Activated T-cell treated with anti-CD3 and anti-CD28 coated beads for 48 hours (primary cell): ENCODE results near the gene ETFB.

Source experiments
- DNase-seq: peaks from one replicate; pipeline ENCODE4 v3.0.0-alpha.2; 2020; ENCODE audit warnings: low read depth

Gene ETFB

DNA sequence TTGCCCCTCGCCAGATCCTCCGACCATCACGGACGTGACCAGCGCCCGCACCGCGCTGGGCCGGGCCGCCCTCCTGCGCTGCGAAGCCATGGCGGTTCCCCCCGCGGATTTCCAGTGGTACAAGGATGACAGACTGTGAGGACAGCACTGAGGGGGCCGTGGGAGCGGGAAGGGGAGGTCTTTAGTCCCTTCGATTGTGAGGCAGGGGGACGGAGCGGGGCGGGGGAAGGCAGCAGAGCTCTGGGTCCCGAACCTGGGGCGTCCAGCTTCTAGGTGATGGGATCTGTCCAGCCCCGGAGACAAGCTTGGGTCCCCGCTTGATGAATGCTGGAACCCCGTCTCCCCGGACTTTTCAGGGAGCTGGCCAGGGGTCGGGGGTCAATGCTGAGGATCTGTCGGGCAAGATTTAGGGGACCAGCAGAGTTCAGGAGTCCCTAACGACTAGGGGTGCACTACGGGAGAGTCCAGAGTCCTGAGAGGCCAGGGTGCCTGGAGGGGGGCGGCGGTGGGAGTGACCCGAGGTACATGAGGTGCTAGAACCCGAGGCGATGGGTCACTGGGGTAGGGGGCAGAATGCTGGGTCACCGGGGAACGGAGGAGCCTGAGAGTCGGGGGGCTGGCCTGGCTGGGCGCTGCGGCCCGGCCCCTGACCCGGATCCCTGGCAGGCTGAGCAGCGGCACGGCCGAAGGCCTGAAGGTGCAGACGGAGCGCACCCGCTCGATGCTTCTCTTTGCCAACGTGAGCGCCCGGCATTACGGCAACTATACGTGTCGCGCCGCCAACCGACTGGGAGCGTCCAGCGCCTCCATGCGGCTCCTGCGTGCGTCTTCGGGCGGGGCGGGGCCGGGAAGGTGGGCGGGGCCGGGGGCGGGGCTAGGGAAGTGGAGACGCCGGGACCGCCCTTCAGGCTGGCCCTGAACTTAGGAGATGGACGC is 38.9 kb downstream of the ETFB start:
- peak; percentile 67 for DNase-seq

DNA sequence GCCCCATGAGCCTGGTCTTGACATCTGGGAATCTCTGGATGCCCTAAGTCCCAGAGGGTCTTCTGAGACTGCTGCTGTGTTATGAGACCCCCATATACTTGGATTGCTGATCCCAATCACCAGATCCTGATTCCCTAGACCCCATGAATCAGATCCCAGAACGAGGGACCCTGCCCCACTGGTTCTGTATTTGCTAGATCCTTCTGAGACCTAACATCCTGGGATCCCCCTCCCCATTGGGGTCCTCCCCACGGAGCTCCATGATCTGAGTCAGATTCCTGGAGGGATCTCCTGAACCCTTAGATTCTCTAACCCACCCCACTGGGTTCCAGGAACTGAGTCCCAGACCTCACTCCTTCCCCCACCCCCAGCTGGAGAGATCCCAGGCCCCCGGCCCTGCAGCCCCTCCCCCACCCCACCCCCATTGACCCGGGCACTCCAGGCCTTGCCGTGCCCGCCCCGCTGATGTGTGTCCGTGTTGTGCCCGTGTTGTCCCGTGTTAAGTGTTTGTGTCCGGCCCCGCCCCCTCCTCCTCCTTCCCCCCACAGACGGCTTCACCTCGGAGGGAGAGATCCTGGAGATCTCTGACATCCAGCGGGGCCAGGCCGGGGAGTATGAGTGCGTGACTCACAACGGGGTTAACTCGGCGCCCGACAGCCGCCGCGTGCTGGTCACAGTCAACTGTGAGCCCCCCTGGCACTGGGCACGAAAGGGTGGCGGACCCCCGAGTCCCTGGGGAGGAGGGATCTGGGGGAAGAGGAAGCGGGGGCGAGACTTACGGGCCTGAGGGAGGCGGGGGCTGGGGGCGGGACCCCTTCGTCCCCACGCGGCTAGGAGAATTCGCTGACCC is 39.7 kb downstream of the ETFB start:
- DNase-seq = no peak

- DNase-seq = no peak
Measured at GRCh38 chr19:51325161-51325976, 40.8 kb downstream of the ETFB start.

DNA sequence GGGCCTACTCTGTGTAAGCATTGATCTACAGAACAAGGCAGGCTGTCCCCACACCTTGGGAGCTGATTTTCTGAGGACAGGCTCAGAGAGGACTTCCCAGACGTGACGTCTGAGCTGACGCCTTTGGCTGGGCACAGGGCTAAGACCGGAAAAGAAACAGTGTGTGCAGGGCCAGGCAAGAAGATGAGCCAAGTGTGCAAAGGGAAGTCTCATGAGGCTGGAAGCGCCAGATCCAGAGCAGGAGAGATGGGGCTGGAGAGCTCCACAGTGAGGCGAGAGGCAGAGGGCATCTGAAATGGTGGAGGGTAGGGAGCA is 42.1 kb downstream of the ETFB start:
- DNase-seq = no peak

DNA sequence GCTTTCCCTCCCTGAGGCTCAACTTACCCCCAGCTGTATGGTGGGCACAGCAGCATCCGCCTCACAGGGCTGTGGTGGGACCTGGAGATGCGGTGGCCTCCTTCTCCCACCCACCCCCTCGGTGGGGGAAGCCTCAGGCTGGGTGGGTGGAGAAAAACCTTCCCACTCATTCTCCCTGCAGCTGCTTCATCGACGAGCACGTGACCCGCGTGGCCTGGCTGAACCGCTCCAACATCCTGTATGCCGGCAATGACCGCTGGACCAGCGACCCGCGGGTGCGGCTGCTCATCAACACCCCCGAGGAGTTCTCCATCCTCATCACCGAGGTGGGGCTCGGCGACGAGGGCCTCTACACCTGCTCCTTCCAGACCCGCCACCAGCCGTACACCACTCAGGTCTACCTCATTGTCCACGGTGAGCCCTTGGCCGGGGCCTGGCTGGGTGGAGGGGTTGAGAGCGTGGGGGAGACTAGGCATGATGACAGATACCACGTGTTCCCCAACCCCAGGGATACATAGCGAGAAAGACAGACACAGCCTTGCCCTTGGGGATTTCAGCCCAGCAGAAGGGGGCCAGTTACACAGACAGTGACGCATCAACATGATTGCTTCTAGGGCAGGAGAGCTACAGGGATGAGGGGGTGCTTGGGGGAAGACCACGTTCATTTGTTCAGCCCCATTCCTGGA is 42.6 kb downstream of the ETFB start:
- no peak for DNase-seq

DNA sequence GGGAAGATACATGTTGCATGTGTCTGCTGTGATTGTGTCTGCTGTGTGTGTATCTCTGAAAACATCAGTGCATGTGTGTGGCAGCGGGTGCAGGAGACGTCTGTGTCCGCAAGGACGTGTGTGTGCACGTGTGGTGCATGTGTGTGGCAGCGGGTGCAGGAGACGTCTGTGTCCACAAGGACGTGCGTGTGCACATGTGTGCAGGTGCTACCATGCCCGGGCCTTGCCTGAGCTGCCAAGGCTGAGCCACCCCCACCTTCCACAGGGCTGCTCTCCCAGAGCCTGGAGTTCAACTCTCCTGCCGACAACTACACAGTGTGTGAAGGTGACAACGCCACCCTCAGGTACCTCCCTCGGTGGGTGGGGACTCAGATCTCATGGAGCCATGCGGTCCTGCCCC is 44.4 kb downstream of the ETFB start:
- DNase-seq = no peak

- DNase-seq = no peak
Measured at GRCh38 chr19:51320280-51320657, 45.9 kb downstream of the ETFB start.

DNA sequence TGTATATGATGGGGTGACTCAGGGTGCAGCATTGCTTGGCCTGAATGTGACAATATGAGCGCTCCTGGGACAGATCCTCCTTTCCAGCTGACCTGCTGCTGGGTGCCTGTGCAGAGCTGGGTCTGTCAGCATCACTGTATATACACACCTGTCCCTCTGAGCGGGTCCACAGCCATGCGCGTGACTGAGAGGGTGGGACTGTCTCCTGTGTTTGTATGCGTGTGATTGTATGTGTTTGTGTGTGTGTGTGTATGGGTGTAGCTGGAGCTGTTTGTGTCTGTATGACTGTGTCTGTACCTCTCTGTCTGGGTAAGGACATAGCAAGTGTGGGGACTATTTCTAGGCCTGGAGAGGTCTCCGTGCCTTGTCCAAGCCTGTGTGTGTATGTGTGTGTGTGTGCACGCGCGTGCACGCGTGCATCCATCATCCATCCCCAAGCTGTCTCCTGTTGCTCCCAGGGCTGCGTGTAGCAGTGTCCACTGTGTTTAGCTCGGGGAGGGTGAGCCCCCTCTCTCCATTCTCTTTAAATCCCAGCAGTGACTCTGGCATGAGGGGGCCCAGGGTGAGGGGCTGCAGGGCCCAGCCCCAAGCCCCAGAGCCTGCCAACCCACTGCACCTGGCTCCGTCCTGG is 46.4 kb downstream of the ETFB start:
- no peak for DNase-seq

DNA sequence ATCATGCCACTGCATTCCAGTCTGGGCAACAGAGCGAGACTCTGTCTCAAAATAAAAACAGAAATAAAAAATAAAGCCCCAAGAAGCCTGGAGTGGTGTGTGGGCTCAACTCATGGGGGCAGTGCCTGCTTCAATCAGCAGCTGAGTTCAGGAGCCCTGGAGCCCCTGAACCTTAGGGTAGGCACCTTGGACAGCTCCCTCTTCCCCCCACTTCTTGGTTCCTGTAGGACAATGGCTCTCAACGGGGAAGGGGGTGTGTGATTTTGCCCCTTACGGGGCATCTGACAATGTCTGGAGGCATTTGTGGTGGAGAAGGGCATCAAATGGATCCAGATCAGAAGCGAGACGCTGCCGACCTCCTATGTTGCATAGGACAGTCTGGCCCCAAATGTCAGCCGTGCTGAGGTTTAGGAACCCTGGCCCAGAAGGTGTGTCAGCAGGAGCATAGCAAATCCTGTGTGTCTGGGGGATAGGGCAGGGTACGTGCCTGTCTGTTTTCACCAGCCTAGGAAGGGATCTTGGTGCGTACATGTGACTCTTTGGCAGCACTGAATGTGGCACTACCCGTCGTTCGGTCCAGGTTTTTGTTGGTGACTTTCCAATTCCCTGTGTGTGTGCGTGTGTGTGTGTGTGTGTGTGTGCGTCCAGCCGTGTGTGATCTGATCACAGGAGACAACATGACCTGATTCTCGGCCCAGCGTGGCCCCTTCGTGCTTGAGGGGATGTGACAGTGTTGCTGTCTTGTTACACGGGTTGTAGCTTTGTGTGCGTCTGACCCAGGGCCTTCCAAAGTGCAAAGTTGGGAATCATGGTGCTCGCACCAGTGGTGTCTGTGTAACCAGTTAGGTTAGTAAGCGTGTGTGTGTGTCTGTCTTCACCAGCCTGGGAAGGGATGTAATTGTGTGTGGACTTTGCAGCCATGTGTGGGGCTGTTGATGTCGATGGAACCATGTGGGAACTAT is 47.2 kb downstream of the ETFB start:
- no peak for DNase-seq

DNA sequence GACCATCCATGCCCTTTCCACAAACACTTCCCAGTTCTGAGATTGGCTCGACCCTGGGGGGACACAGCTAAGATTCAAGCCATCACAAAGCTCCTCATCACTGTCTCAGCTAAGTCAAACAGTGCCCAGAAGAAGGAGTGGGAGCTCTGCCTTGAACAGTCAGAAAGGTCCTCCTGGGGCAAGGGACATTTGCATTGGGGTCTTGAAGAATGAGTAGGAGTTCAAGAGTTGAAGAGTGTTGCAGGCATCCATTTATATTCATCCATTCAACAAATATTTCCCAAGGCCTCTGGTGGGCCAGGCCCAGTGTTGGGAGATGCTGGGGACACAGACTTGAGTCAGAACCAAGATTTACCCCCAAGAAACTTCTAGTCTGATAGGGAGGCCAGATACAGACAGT is 48.2 kb downstream of the ETFB start:
- no peak for DNase-seq

GRCh38 chr19:51317376-51317775 is 48.8 kb downstream of the ETFB start:
- no peak for DNase-seq

GRCh38 chr19:51316688-51317087 is 49.5 kb downstream of the ETFB start:
- no peak for DNase-seq

- no peak for DNase-seq
Measured at GRCh38 chr19:51311351-51312257, 54.6 kb downstream of the ETFB start, which contains the start of gene IGLON5. IGLON5 (plus strand) TSS chr19:51311644; CDS start chr19:51311848, 204 bp downstream.

DNA sequence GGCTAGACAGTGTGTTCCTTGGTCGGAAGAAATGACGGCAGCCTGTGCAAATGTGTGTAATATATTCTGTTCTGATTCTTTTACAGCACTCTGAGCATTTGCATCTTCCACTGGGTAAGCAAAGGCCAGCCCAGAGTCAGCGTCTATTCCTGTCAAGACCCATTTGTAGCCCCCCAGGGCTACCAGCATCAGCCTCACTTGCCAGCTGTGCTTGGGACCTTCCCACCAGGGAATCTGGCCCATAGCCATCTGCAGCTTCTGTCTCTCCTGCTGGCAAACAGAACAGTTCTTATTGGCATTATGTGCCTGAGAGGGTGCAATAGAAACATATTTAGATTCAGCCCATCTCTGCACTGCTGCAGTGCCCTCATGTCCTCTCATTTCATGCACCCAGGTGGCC is 60.7 kb downstream of the ETFB start:
- no peak for DNase-seq

GRCh38 chr19:51301266-51301665 is 64.9 kb downstream of the ETFB start:
- DNase-seq = no peak

GRCh38 chr19:51297406-51297805 is 68.8 kb downstream of the ETFB start:
- DNase-seq = no peak

DNA sequence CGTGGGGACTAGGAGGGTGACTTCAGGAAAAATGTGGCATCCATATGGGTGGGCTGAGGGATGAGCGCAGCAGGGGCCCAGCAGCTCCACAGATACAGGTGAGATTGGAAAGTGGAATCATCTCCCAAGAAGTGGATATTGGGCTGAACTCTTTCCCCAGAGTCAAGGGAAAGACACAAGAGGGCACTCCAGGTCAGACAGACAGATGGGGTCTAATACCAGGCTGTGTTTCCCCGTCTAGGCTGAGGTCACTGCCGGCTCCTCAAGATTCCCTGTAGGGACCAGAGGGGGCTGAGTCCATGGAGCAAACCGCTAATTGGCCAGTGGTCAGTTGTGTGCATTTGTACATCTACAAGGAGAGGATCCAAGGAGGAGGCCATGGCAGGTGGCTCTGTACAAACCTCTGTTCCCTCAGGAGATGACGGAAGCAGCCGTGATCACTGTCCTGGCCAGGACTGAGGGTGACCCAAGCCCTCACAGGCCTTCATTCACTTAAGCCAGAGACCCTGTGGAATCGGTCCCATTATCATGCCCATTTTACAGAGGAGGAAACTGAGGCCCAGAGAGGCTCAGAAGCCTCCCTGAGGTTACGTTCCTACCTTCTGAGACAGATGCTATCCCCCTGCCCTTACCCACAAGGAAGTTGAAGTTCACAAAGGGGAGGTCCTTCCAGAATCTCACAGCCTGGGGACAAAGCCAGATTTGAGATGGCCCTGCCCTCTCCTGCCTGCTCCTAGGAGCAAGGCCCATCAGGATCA is 69.7 kb downstream of the ETFB start:
- no peak for DNase-seq
